Trophoblast cell (in vitro differentiated cells and primary cell): ENCODE data around the gene ZNF207.

Experiments
- DNase-seq, 2 donors: peaks; one replicate each; pipeline ENCODE4 v3.0.0-alpha.2; 2016
- H2AFZ ChIP-seq: 2 replicates; pipeline ENCODE4 v1.6.1; 2013; ENCODE audit warnings: low read length, moderate library complexity, mild to moderate bottlenecking; ENCODE audit not compliant: insufficient read depth, poor library complexity
- H2AK5ac ChIP-seq: 2 replicates; pipeline ENCODE4 v1.6.1; 2013; ENCODE audit warnings: mild to moderate bottlenecking, low read length
- H2BK120ac ChIP-seq: 2 replicates; pipeline ENCODE4 v1.6.1; 2013; ENCODE audit warnings: low read length, mild to moderate bottlenecking, moderate library complexity; ENCODE audit not compliant: insufficient read depth, poor library complexity
- H2BK12ac ChIP-seq: 2 replicates; pipeline ENCODE4 v1.6.1; 2013; ENCODE audit warnings: mild to moderate bottlenecking, low read length, moderate library complexity
- H2BK5ac ChIP-seq: 2 replicates; pipeline ENCODE4 v1.6.1; 2013; ENCODE audit warnings: low read length, low read depth, moderate library complexity, mild to moderate bottlenecking; ENCODE audit not compliant: poor library complexity
- H3K14ac ChIP-seq: 2 replicates; pipeline ENCODE4 v1.6.1; 2013; ENCODE audit warnings: mild to moderate bottlenecking, low read length
- H3K18ac ChIP-seq: 2 replicates; pipeline ENCODE4 v1.6.1; 2013; ENCODE audit warnings: mild to moderate bottlenecking, low read length
- H3K23ac ChIP-seq: 2 replicates; pipeline ENCODE4 v1.6.1; 2013; ENCODE audit warnings: low read length
- H3K27ac ChIP-seq: 2 replicates; pipeline ENCODE4 v1.5.1; 2013; ENCODE audit warnings: low read depth, mild to moderate bottlenecking, inconsistent platforms, low read length, moderate library complexity
- H3K27me3 ChIP-seq: 2 replicates; pipeline ENCODE4 v1.6.1; 2013; ENCODE audit warnings: inconsistent platforms, mild to moderate bottlenecking, low read length, moderate library complexity; ENCODE audit not compliant: insufficient read depth
- H3K36me3 ChIP-seq, 2 experiments: 1 replicate in 1 of 2; 2 replicates in 1 of 2; pipeline ENCODE4 v1.6.1; 2013; ENCODE audit warnings: low read length in 2 of 2, mild to moderate bottlenecking in 2 of 2, moderate library complexity in 1 of 2; ENCODE audit not compliant: insufficient read depth in 2 of 2, control insufficient read depth in 1 of 2
- H3K4ac ChIP-seq: 2 replicates; pipeline ENCODE4 v1.6.1; 2013; ENCODE audit warnings: low read depth, mild to moderate bottlenecking, low read length, moderate library complexity
- H3K4me1 ChIP-seq, 2 experiments: 1 replicate in 1 of 2; 2 replicates in 1 of 2; pipeline ENCODE4 v1.6.1; 2013; ENCODE audit warnings: low read length in 2 of 2, mild to moderate bottlenecking in 2 of 2, moderate library complexity in 1 of 2; ENCODE audit not compliant: insufficient read depth in 2 of 2, control insufficient read depth in 1 of 2
- H3K4me2 ChIP-seq: 2 replicates; pipeline ENCODE4 v1.6.1; 2013; ENCODE audit warnings: inconsistent platforms, mild to moderate bottlenecking, low read length, moderate library complexity
- H3K4me3 ChIP-seq: 2 replicates; pipeline ENCODE4 v1.5.1; 2013; ENCODE audit warnings: mild to moderate bottlenecking, low read depth, low read length, inconsistent platforms
- H3K79me1 ChIP-seq: one replicate; pipeline ENCODE4 v1.6.1; 2013; ENCODE audit warnings: low read length
- H3K79me2 ChIP-seq: 2 replicates; pipeline ENCODE4 v1.6.1; 2013; ENCODE audit warnings: low read length, mild to moderate bottlenecking; ENCODE audit not compliant: control insufficient read depth, insufficient read depth, poor library complexity
- H3K9ac ChIP-seq: 2 replicates; pipeline ENCODE4 v1.6.1; 2013; ENCODE audit warnings: mild to moderate bottlenecking, low read length
- H3K9me3 ChIP-seq: 2 replicates; pipeline ENCODE4 v1.6.1; 2013; ENCODE audit warnings: low read depth, mild to moderate bottlenecking, control low read depth, inconsistent platforms, low read length; ENCODE audit not compliant: insufficient read depth
- H4K12ac ChIP-seq: 2 replicates; pipeline ENCODE4 v1.6.1; 2013; ENCODE audit warnings: low read depth, mild to moderate bottlenecking, low read length, moderate library complexity
- H4K8ac ChIP-seq: 2 replicates; pipeline ENCODE4 v1.6.1; 2013; ENCODE audit warnings: low read depth, mild to moderate bottlenecking, low read length, moderate library complexity
- H4K91ac ChIP-seq: one replicate; pipeline ENCODE4 v1.6.1; 2013; ENCODE audit warnings: low read depth, mild to moderate bottlenecking, low read length, moderate library complexity
- WGBS: extraction: QIAGEN DNeasy Blood & Tissue Kit; methylation state at CpG from one replicate; pipeline ENCODE4 v1.1.7; 2013; ENCODE audit warnings: missing lambda C conversion rate; ENCODE audit not compliant: insufficient read length, insufficient coverage; ENCODE audit errors: extremely low coverage; 5-methylcytosine and 5-hydroxymethylcytosine counted together

The ZNF207 gene

GRCh38 chr17:32370426-32370825 lies 20.5 kb downstream of the ZNF207 start:
- Histone ChIP-seq H3K14ac (no peak overlapping the region), H2AFZ (no peak overlapping the region), H3K4ac (no peak overlapping the region), H3K27me3 (no peaks in the 10 kb centered on the region), H3K79me1 (no peaks in the 10 kb centered on the region), H3K4me3 (no peak overlapping the region), H3K79me2 (peaks cover 2% of the 10 kb centered on the region), H4K91ac (no peak overlapping the region), H3K4me1 (no peaks in the 10 kb centered on the region), H2AK5ac (no peak overlapping the region), H2BK12ac (no peak overlapping the region), H4K8ac (no peak overlapping the region), H3K9ac (no peak overlapping the region), H3K27ac (no peak overlapping the region), H2BK120ac (no peak overlapping the region), H2BK5ac (no peak overlapping the region), H3K4me2 (no peak overlapping the region), H3K18ac (no peak overlapping the region), H4K12ac (no peak overlapping the region), H3K9me3 (no peaks in the 10 kb centered on the region), H3K23ac (no peak overlapping the region), H3K36me3 (peaks cover 26 to 44% of the 10 kb centered on the region in 2 experiments)
- DNase-seq: no peak
- WGBS: no CpG with 5 or more reads among the region's 1 CpG

DNA sequence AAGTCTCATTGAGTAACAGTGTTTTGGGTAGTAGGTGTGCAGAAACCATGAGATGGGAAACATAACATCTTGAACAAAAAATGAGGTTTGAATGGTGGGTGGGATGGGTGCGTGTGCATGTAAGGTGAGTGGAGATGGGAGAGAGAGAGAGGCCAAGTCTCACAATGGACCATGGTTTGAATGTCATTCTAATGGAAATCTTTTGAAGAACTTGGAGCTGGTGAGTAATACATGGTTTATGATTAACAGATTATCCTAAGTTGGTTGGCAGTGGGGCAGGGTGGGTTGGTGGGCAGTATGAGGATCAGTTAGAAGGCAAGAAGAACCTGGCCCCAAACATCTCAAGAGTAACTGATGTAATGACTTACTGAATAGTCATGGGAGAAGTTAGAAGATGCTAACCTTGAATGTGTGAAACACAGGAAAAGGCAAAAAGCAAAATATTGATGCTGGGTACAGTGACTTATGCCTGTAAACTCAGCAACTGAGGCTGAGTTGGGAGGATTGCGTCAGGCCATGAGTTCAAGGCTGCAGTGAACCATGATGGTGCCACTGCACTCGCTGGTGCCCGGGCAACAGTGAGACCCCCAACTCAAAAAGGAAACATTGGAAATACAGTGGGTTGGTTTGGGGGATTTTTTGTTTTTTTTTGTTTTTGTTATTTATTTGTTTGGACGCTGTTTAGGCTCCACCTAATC lies 32.7 kb downstream of the ZNF207 start:
- Histone ChIP-seq H3K36me3 (peaks cover 6 to 11% of the 10 kb centered on the region in 2 experiments), H2BK12ac (no peak overlapping the region), H3K9ac (no peak overlapping the region), H3K4me3 (no peak overlapping the region), H3K14ac (no peak overlapping the region), H2BK5ac (no peak overlapping the region), H3K4me2 (no peak overlapping the region), H2AFZ (no peak overlapping the region), H3K18ac (no peak overlapping the region), H3K27me3 (no peaks in the 10 kb centered on the region), H2BK120ac (no peak overlapping the region), H3K27ac (no peak overlapping the region), H3K79me1 (no peaks in the 10 kb centered on the region), H3K79me2 (no peaks in the 10 kb centered on the region), H4K12ac (no peak overlapping the region), H3K23ac (no peak overlapping the region), H2AK5ac (no peak overlapping the region), H3K9me3 (no peaks in the 10 kb centered on the region), H3K4me1 (no peaks in the 10 kb centered on the region), H4K8ac (no peak overlapping the region), H4K91ac (no peak overlapping the region), H3K4ac (no peak overlapping the region)
- no peak for DNase-seq
- 100% methylated on average over 2 of the region's 5 CpGs for WGBS

DNA sequence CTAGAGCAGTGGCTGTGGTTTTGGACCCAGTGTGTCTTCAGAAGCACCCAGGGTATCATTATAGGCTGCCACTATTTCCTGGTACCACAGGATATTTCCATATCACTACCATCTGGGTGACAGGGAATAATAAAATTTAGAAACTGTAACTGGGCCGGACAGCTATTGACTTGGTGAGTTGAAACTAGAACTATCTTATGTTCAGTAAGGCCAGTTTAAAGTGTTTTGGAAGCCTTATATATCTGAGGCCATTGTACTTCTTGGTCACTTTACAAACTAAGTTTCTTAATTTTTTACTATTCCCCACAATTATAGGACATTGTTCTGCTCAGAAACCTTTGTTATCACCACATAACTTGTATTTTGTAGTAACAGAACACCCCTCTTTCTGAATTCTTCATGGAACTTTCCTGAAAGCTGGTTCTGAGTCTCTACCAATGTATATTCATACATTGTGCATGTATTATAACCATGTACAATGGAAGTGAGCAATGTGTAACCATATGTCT lies 34.0 kb downstream of the ZNF207 start:
- Histone ChIP-seq H2BK12ac (no peak overlapping the region), H3K4me3 (no peak overlapping the region), H3K27ac (no peak overlapping the region), H3K14ac (no peak overlapping the region), H3K4me1 (no peaks in the 10 kb centered on the region), H3K23ac (no peak overlapping the region), H3K18ac (no peak overlapping the region), H2AFZ (no peak overlapping the region), H3K79me1 (no peaks in the 10 kb centered on the region), H3K79me2 (no peaks in the 10 kb centered on the region), H3K4me2 (no peak overlapping the region), H4K91ac (no peak overlapping the region), H3K9me3 (no peaks in the 10 kb centered on the region), H3K9ac (no peak overlapping the region), H4K12ac (no peak overlapping the region), H2BK5ac (no peak overlapping the region), H3K36me3 (peaks cover 8 to 13% of the 10 kb centered on the region in 2 experiments), H2AK5ac (no peak overlapping the region), H3K27me3 (no peaks in the 10 kb centered on the region), H2BK120ac (no peak overlapping the region), H3K4ac (no peak overlapping the region), H4K8ac (no peak overlapping the region)
- peak in 1 of 2 donors; percentile 41 for DNase-seq
- WGBS: no CpG with 5 or more reads among the region's 1 CpG

DNA sequence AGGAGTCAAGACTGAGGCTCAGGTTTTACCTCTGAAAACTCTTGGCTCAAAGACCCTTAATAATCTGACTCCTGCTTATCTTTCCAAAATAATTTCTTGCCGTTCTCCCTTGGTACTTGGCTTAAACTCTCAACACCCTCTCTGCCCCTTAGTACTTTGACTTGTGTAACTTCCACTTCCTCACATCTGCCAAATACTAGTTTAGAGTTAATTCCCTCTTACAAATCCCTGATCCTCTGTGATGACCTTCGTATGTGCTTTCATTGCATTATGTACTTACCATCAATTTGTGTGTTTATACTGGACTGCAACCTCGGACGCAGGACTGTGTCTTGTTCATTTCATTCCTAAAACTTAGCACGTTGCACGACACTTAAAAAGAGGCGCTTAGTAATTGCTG lies 35.2 kb downstream of the ZNF207 start:
- no peak for DNase-seq
- Histone ChIP-seq H3K4me3 (no peak overlapping the region), H3K79me2 (no peaks in the 10 kb centered on the region), H3K27me3 (no peaks in the 10 kb centered on the region), H2AK5ac (no peak overlapping the region), H3K27ac (no peak overlapping the region), H3K4me2 (no peak overlapping the region), H3K9ac (no peak overlapping the region), H4K91ac (no peak overlapping the region), H3K23ac (no peak overlapping the region), H3K36me3 (peaks cover 8 to 13% of the 10 kb centered on the region in 2 experiments), H2AFZ (no peak overlapping the region), H3K14ac (no peak overlapping the region), H3K79me1 (no peaks in the 10 kb centered on the region), H3K18ac (no peak overlapping the region), H4K12ac (no peak overlapping the region), H3K4ac (no peak overlapping the region), H2BK5ac (no peak overlapping the region), H2BK12ac (no peak overlapping the region), H3K4me1 (no peaks in the 10 kb centered on the region), H3K9me3 (no peaks in the 10 kb centered on the region), H2BK120ac (no peak overlapping the region), H4K8ac (no peak overlapping the region)
- no CpG with 5 or more reads among the region's 7 CpGs for WGBS
